ENCODE measurements around the gene BARHL1.

The BARHL1 gene

DNA sequence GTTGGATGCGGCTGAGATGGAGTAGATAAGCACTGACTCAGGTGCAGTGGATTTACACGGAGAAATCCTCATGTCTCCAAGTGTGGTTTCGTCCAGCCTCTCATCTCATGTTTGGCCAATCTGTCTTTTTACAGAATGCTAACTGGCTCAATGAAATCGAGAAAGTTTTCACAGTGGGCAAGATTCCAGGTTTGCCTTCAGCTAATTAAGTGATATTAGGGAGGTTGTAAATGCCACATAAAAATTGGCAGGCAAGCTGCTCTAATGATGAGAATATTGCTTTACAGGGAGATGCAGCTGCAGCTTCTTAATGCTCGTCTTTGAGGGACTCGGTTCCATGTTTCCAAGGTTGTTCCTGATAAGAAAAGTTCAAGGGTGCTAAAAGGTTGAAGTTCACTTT lies 23.7 kb downstream of the BARHL1 start:
- DNase-seq (ENCODE audit: extremely low spot score, insufficient read length, low read depth): no peak
- no peak for FAIRE-seq

GRCh38 chr9:132609184-132609583 lies 26.8 kb downstream of the BARHL1 start:
- FAIRE-seq (no peak), DNase-seq (ENCODE audit: extremely low spot score, insufficient read length, low read depth) (no peak)

DNA sequence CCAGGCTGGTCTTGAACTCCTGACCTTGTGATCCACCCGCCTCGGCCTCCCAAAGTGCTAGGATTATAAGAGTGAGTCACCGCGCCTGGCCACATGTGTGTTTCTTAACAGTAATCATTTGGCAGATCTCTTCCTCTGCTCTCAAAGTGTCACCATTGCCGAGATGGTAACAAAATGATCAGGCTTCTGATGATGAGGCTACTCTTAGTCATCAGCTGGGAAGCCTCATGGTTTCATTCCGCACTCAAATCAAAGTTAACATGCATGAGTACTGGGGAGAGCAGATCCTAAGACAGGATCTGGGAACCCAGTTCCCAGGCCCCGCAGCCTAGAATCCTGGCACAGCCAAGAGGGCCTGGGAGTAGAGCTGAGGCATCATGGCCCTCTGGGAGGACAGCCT lies 27.4 kb downstream of the BARHL1 start:
- no peak for FAIRE-seq
- no peak for DNase-seq (ENCODE audit: extremely low spot score, insufficient read length, low read depth)

- no peak for FAIRE-seq
Observed at GRCh38 chr9:132610661-132611060, 28.3 kb downstream of the BARHL1 start.

DNA sequence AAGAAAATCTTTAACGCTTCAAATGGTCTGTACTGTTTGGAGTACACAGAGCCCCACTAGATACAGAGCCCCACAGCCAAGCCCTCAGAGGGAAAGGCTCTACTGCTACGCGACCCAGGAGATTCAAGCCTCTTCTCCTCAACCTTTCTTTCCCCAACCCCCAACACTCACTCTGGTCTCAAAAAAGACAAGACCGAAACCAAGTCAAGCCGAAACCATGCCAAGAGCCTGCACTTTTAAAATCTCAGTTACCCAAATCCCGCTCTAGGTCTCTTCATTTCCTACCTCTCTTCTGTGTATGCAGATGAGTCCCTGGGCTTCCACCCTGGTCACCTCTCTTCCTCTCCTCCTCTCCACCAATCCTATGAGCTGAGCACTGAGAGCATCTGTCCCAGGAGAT lies 31.9 kb downstream of the BARHL1 start:
- FAIRE-seq (no peak), DNase-seq (ENCODE audit: extremely low spot score, insufficient read length, low read depth) (no peak)

More at GRCh38 chr9:132610661-132611060, 28.3 kb downstream of the BARHL1 start:
- no peak for DNase-seq (ENCODE audit: extremely low spot score, insufficient read length, low read depth)

GRCh38 chr9:132615774-132616173 lies 33.4 kb downstream of the BARHL1 start:
- FAIRE-seq (no peak), DNase-seq (ENCODE audit: extremely low spot score, insufficient read length, low read depth) (no peak)

DNA sequence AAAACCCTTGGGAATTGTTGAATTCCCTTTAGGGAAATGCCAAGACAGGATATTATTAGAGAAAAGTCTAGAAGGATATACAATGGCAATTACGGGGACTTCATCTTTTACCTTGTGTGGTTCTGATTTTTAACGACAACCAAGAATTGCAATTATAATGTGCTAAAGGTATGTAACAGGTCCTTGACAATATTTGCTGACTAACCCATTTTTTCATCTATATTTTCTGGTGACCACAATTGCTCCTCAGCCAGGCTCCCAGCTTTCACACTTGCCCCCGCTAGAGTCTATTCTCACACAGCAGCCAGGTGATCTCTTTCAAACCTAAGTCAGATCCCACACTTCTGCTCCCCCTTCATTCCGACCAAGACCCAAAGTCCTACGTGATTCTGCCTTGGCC lies 34.3 kb downstream of the BARHL1 start:
- no peak for FAIRE-seq
- no peak for DNase-seq (ENCODE audit: extremely low spot score, insufficient read length, low read depth)

DNA sequence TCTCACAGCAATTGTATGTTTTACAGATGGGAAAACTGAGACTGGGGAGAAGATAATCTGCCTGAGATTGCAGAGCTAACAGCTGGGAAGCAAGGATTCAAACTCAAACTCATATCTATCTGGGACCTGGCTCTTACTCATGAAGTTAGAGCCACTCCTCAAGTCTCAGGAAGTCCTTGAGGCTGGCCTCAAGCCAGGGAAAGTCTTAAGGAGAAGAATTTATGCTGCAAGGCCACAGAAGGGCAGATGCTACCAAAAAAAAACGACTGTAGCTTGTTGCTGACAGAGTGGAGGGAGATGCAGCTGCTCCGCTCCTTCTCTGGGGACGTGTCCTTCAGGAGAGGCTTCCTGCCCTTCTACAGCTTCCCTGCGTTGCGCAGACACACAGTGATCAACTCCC lies 39.8 kb downstream of the BARHL1 start:
- no peak for DNase-seq (ENCODE audit: extremely low spot score, insufficient read length, low read depth)
- FAIRE-seq: no peak

DNA sequence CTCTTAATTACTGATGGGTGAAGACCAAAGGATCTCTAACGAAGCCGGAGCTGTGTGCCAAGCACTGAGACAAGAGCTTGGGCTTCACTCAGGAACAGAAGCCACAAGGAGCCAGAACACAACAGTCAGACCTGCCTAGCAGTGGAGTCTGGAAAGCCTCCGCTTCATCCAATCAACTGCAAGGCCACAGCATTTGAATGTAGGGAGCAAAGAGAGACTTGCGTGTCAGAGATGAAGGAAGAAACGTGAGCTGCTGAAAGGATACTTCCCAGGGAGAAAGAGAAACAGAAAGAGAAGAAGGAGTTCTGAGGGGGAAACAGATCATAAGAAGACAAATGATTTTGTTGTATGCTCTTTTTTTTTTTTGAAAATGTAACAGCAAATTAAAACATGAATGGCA lies 43.9 kb downstream of the BARHL1 start:
- FAIRE-seq: no peak
- DNase-seq (ENCODE audit: extremely low spot score, insufficient read length, low read depth): no peak

GRCh38 chr9:132627106-132627505 lies 44.7 kb downstream of the BARHL1 start:
- FAIRE-seq (no peak), DNase-seq (ENCODE audit: extremely low spot score, insufficient read length, low read depth) (no peak)

DNA sequence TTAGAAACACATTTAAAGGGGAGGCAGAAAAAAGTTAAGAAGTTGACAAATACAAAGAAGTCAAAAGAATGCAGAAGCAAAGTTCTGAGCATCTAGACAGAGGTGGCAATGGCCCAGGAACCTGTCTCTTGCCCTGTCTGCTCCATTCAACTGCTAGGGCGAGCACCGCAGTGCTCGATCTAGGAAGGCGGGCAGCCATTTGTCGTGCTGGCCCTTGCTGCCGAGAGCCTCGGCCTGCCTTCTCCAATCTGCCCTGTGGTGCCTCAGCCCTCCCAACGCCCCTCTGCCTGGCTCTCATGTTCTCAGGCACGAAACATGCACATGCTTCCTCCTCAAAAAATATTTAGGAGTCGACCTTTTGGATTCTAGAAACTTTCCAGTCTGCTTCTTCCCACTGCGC lies 45.2 kb downstream of the BARHL1 start:
- DNase-seq (ENCODE audit: extremely low spot score, insufficient read length, low read depth) (no peak), FAIRE-seq (no peak)

GRCh38 chr9:132628746-132629145 lies 46.3 kb downstream of the BARHL1 start:
- FAIRE-seq (no peak), DNase-seq (ENCODE audit: extremely low spot score, insufficient read length, low read depth) (no peak)

GRCh38 chr9:132630116-132630515 lies 47.7 kb downstream of the BARHL1 start:
- no peak for DNase-seq (ENCODE audit: extremely low spot score, insufficient read length, low read depth)
- no peak for FAIRE-seq

DNA sequence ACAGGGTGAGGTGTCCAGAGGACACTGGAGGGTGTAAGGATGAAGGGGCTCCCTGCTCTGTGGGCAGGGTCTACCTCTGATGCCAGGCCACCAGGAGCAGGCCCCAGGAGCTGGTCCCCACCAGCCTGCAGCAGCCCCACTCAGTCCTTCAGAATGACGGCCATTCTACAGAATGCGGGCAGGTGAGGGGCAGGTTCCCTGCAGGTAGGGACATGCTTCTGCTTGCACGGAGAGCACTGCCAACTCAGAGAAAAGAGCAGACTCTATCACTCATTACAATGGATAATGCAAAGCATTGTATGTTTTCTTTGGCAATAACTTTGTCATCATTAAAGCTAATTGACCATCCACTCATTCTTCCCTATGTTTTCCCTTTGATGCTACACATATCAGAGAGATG lies 48.4 kb downstream of the BARHL1 start:
- no peak for DNase-seq (ENCODE audit: extremely low spot score, insufficient read length, low read depth)
- FAIRE-seq: no peak

DNA sequence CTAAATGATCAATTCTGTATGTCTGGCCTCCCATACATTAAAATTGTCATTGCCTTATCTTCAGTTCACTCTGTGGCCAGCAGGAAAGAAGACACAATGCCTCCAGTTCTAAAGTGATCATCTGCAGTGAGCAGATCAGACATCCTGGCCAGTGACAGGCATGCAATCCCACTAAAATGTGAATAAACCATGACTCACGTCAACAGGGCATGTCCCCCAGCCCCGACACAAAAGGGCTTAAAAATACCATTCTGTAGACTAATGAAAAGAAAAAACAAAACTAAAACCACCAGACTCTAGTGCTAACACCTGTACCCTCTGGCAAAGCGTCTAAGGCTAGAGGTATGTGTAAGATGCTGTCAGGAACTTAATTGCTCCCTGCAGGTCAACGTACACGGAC lies 48.9 kb downstream of the BARHL1 start:
- no peak for DNase-seq (ENCODE audit: extremely low spot score, insufficient read length, low read depth)
- FAIRE-seq: no peak

GRCh38 chr9:132631685-132632084 lies 49.3 kb downstream of the BARHL1 start:
- FAIRE-seq (no peak), DNase-seq (ENCODE audit: extremely low spot score, insufficient read length, low read depth) (no peak)

DNA sequence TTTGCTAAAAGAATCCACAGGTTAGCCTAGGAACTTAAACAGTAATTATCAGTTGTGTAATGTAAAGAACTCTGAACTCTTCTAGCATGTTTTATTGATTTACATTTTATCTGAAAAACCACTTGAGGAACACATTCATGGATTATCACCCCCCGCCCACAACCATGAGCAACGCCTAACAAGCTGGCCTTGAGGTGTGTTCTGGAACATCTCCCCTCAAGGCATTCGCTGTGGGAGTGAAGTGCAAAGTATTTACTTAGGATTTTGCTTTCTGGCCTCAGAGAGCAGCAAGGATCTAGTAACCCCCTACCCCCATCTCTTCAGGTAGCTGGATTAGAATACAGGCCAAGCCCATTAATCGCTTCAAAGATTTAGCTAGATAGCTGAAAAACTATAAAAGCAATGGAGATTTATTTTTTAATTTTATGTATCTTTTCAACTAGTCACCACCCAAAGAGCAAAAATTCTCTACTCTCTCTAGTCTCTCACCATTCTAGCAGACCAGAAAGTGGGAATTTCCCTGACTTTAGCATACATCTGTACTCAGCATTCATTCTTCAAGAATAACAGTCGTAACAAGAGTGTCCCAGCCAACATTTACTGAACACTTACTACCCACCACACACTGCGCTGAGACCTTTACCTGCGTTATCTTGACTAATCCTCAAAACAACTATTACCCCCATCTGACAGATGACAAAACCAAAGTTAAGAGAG lies 50.2 kb downstream of the BARHL1 start:
- no peak for DNase-seq (ENCODE audit: extremely low spot score, insufficient read length, low read depth)
- no peak for FAIRE-seq

DNA sequence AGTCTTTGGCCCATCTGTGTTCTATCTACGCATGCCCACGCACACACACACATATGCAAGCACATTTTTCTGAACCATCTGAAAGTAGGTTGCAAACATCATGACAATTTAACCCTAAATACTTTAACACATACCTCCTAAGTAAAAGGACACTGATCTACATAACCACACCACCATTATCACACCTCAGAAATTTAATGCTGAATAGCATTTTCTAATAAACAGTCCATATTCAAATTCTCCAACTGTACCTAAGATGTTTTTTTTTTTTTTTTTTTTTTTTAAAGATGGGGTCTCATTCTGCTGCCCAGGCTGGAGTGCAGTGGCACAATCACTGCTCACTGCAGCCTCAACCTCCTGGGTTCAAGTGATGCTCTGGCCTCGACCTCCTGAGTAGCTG lies 51.9 kb downstream of the BARHL1 start:
- FAIRE-seq: no peak
- DNase-seq (ENCODE audit: extremely low spot score, insufficient read length, low read depth): no peak

GRCh38 chr9:132637351-132637750 lies 54.9 kb downstream of the BARHL1 start:
- no peak for DNase-seq (ENCODE audit: extremely low spot score, insufficient read length, low read depth)
- FAIRE-seq: no peak

DNA sequence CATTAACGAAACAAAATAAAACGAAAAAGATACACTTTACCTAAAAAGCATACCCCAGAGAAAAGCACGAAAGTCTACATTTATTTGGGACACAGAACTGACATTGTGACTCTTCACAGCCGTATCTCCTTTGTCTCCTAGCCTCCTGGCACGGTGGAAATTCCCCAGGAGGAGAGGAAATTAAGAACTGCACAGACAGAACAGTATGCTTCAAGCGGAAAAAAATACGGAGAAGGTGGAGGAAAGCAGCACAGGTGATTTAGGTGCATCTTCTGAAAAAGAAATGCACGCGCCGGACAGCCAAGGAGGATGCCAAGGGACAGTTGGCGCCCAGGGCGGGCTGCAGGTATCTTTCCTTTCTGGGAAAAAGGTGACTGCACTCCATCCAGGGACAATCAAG lies 55.4 kb downstream of the BARHL1 start:
- DNase-seq (ENCODE audit: extremely low spot score, insufficient read length, low read depth): no peak
- no peak for FAIRE-seq

DNA sequence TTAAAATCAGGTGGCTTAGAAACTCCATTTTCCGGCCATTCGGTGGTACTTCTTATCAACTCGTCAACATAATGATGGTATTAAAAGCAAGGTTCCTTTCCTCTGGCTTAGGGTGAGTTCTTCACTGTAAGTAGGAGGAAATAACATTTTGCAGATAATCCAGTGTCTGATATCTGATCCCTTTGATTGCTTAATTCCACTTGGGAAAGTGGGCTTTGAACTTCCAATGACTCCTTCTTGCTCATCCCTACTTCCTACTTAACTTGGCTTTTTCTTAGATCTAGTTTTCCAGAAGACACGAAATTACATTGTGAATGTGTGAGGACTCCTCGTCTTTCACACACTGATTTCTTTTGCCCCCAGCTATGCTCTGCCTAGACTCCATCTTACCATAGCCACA lies 55.8 kb downstream of the BARHL1 start:
- FAIRE-seq (no peak), DNase-seq (ENCODE audit: extremely low spot score, insufficient read length, low read depth) (no peak)

DNA sequence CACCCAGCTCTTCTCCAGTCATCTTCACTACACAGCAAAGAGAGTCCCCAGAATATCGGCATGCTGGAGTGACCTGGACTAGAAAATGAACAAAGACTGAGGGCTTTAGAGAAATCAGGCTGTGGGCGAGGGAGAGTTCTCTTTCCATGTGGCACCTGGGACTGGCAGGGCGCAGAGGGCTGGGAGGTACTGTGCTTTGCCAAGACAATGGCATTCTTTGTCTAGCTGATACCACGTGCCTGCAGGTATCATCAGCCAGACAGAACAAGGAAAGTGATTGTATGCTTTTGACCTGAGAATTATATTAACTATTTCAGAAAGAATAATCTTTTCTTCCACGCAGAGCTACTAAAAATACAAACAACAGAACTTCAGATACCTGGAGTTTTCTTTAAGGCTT lies 56.9 kb downstream of the BARHL1 start:
- FAIRE-seq (no peak), DNase-seq (ENCODE audit: extremely low spot score, insufficient read length, low read depth) (no peak)

Measured in GM18507 (cell line).